Urothelium cell line (cell line): ENCODE measurements around the gene DGCR2.
"Not testable (repeated sequence)": the region's sequence is repeated elsewhere in the genome, so short reads cannot be mapped to it uniquely, and the experiment has no call there.

Experiments
- DNase-seq: peaks from one replicate; pipeline ENCODE4 v3.0.0; 2011; ENCODE audit warnings: low spot score, mixed read lengths
- FAIRE-seq: peaks from 2 replicates; lab custom pipeline; 2011; peaks lifted over from hg19 to GRCh38; lab: Jason Lieb, UNC

Gene DGCR2

DNA sequence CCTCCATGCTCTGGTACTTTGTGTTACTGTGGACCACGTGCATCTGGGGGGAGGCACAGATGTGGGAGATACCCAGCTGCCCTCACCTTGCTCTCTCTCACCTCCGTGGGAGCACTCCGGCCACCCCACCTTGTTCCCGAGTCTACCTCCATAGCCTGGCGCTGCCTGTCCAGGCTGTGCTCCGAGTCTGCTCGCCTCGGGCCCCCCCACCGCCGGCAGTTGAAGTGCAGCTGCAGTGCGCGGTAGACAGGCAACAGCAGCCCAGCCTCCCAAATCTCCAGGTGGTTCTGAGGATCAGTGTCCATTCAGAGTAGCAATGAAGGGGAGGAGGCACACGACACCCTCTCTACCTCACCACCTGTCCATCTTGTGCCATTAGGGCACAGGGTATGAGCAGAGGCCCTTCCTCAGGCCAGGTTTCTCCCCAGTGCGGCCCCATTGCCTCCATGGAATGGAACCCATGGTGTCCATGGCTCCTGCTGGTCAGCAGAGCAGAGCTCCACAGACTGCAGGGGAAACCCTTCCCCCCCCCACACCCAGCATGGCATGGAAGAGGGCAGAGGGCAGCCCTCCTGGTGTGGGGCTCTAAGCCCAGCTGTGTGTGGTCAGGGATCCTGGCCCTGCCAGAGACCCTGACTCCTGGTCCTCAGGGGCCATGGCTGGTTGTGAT is 89.2 kb downstream of the DGCR2 start:
- not testable (repeated sequence) for FAIRE-seq, DNase-seq

DNA sequence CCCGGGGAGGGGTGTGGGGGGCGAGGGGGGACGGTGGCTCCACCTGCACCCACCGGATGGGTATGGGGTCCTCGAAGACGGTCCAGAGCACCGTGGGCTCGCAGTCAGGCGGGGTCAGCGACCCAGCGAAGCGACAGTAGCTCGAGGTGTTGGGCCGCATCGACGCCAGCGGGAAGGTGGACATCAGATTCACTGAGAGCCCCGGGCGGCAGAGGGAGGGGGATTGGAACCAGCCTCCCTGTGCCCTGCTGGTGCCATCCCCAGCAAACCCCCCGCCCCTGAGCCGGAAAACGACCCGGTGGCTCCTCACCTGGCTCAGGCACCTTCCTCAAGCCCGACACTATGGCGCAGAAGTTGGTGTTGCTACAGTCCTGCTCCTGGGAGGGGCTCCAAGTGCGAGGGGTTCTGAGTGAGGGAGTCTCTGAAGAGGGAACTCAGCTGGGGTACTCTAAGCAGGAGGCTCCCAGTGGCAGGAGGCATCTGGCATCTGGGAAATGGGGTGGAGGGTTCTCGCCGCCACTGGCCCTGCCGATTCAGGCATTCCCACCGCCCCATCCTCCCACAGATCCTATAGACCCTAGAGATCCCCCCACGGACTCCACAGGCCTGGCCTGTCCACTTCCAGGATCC is 89.9 kb downstream of the DGCR2 start:
- not testable (repeated sequence) for FAIRE-seq, DNase-seq

DNA sequence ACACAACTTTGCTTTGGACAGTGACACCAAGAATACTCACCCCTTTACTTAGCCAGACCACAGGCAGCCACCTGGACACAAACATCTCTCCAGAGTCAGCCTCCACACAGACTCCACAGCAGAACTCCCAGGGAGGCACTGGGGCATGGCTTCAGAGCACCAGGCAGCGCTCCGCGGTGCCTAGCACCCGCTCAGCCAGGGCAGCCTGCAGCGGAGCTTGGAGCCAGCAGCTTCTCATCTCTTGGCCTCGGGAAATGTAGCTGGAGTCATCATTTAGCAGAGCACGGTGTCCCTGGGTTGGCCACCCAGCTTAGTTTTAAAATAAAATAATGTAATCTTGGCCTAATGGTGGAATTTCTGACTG is 91.3 kb downstream of the DGCR2 start:
- not testable (repeated sequence) for DNase-seq, FAIRE-seq

DNA sequence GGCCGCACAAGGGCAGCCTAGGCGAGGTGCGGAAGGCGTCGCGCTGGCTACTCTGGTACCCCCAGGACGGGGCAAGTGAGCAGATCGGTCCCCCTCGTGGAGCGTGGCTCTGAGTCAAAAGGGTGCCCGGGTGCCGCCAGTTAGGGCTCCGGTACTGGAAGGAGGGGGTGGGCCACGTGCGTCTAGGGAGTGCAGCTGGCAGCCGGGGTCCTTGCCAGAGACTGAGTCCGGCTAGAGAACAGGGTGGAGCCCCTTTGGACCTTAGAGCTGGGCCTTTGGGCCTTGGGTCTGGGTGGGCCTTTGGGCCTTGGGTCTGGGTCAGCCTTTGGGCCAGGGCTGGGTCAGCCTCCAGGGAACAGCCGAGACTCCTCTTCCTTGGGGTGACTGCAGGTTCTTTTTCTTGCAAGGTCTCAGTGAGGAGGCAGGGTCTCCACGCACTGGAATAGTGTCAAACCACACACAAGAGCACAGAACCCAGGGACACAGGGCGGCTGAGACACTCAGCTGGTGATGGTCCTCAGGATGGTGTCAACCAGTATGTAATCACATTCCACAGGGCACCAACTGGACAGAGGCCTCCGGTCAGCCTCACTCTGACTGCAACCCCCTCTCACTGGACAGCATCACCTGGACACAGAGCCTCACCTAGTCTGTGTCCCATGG is 91.9 kb downstream of the DGCR2 start:
- DNase-seq, FAIRE-seq: not testable (repeated sequence)

DNA sequence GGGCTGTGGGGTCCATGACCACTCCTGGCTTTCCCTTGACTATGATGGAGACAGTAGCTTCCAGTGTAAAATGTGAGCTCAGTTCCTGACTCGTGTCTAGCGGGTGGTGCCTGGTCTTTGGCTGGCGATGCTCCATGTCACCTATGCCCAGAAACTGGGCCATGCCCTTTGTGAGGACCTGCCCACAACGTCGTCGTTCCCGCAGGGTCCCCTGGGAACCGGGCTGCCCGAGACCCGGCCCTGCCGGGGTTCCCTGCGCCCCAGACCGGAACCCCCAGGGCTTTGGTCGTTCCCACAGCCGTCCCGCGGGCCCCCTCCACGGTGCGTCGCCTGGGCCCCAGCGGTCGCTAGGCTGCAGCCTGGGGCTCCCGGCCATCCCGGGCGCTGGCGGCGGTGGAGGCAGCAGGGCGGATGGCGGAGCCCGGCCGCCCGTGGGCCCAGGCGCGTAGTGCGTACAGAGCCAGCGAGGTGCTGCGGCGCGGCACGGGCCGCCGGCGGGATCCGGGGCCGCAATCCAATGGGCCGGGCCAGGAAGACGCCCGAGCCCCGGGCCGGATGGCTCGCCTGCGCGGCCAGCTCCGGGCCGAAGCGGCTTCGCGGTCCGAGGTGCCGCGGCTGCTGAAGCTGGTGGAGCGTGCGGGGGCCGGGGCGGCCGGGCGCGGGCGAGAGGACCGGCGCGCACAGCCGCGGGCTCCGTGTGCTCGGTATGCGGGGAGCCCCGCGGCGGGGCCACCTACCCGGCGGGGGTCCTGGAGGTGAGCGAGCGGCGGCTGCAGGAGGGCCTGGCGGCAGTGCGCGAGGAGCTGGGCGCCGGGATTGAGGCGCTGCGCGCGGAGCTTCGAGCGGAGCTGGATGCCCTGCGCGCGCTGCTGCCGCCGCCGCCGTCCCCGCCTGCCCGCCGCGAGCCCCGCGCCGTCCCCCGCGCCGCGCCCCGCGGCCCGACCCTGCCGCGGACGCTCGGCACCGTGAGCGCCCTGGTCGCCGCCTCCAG is 92.8 kb downstream of the DGCR2 start:
- not testable (repeated sequence) for FAIRE-seq, DNase-seq

DNA sequence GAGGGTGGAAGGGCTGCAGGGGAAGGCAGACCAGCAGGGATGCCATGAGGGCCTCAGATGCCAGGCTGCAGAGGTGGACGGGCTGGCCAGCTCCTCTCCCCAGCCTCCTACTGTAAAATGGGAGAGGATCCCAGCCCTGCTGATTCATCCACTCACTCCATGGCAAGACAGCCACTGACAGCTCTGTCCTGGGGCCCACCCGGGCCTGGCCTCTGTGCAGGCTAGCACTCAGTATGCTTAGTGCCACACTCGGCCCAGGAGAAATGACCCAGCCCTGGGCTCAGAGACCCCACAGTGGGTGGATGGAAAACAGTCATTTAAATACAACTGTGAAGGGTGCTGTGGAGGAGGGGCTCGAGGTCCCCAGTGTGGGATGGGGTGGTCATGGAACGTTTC is 94.2 kb downstream of the DGCR2 start:
- not testable (repeated sequence) for DNase-seq, FAIRE-seq

DNA sequence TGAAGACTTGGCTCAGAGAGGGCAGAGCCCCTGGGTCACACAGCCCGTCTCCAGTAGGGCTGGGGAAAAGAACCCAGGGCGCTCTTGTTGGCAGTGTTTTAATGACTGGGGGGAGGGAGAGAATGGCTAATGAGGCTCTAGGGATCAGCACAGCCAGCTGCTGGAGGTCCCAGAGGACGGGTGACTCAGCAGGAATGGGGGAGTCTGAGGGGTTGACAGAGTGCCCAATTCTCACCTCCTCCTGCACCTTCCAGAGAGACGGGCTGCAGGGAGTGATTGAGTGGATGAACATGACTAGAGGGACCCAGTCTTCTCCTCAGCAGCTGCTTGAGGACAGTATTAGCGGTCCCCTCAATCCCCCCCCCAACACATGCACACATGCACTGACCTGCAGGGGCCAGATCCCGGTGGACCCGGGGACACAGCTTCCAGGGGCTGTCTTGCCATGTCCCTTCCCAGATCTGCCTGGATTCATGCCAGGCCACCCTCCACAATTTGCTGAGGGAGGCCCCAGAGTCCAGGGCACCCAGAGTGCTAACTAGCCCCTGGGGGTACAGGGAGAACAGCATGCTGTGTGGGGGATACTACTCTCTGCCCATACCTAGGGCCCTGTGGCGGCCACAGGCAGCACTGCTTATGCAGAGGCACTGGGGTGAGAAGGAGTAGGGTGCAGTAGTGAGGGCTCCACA is 94.7 kb downstream of the DGCR2 start:
- not testable (repeated sequence) for DNase-seq

DNA sequence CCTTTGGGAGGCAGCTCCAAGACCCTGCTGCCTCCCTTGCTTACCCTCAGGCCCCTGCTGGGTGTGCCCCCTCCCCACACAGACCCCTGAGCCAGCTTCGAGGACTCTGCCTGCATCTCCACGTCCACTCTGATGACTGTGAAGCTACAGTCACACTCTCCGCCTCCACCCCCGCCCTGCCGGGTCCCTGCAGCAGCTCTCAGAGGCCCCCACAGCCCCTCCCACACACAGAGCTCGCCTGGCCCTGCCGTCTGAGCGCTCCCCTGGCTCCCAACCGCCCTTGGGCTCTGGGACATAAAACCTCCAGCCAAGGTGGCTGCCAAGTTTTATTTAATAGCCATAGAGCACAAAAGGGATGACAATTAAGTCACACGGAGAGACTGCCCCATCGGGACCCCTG is 96.1 kb downstream of the DGCR2 start:
- FAIRE-seq, DNase-seq: not testable (repeated sequence)

More for the DNA sequence above, 94.7 kb downstream of the DGCR2 start:
- not testable (repeated sequence) for FAIRE-seq

DNA sequence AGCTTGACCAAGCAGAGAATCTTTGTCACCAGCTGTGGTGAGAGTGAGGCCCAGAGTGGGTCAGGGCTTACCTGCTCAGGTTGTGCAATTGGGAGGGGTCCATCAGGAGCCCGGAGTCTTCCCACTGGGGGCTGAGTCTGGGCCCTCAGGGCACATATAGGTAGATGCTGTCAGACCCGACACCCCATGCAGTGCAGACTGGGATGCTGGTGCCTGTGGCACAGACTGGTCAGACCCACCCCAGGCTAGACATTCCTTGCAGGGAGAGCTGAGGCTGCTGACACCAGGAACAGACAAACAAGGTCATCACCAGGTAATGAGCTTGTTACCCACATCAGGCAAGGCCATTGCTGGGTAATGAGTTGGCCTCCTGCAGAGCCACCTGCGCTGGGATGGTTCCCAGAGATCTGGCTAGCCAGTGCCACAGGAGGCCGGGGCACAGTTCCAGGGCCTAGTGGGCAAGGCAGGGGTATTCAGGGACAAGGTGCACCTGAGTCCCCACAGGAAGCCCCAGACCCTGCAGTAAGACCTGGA is 97.2 kb downstream of the DGCR2 start:
- not testable (repeated sequence) for DNase-seq, FAIRE-seq

DNA sequence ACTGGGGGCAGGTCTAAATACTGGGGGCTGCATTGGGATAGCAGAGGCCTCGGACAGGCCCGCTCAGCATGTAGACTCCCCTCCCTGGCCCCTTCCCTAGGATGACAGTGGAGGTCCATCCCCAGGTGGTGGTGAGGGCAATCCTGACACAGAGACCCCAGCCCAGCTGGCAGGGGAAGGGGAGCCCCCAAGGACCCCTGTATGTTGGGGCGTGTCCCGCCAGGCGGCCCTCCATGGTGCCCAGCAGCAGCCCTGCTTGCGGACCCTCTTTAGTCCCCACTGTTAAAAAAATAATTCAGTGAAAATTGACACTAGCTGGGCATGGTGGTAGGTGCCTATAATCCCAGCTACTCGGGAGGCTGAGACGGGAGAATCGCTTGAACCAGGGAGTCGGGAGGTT is 98.3 kb downstream of the DGCR2 start:
- DNase-seq = not testable (repeated sequence)

DNA sequence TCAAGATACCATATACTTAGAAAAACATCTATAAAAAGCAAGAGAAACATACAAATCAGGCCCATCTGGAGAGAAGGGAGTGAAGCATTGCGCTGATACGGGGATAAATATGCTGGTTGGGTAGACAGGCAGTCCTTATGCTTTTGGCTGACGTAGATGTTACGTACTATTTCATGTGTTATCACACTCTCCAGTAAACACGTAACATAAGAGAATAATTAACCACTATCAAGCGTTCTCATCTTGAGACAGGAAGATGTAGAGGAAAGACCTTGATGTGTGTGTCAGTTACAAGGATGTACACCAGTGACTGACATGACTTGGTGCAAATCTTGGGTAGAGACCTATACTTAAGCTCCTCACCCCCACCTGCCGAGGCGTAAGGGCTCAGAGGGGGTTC is 99.5 kb downstream of the DGCR2 start:
- no peak for DNase-seq
- no peak for FAIRE-seq

More for the DNA sequence above, 98.3 kb downstream of the DGCR2 start:
- FAIRE-seq = not testable (repeated sequence)

DNA sequence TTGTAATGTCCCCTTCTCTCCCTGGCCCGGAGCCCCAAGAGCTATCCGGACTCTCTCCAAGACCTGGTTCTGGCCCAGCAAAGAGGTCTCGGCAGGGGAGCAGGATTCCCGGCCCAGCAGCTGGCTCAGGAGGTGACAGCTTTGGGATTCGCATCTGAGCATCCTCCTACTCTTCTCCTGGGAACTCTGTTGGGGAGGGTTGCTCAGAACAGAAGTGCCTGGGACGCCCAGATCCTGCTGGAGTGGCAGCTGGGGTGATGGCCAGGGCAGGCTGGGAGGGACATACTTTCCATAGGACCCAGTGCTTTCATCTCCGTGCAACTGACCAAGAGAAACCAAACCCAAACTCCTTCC is 102.6 kb downstream of the DGCR2 start:
- FAIRE-seq = no peak
- DNase-seq = no peak

DNA sequence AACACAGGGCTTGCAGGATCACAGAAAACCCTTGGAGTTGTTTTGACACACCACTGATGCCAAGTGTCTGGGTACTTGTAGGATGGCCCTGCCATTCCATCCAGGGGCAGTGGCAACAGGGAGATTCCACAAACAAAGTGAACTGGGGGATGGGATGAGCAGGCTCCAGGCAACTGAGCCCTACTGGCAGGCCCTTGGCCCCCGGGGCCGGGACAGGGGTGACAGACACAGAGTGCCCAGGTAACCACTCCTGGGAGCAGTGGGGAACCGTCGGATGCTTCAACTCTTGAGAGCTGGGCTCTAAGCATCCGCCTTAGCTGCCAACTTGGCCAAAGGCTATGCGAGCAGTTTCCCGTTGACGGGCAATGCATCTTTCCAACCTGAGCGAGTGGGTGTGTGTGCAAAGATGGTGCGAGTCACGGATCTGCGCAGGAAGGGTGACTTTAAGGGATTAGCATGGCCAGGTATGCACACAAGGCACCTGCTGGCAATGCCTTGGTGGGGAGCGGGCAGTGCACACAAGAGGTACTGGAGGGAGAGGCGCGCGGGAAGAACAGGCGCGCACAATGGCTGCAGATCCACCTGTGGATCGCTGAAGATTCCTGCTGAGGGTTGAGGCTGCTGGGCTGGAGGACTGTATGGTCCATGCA is 103.1 kb downstream of the DGCR2 start:
- FAIRE-seq = no peak

DNA sequence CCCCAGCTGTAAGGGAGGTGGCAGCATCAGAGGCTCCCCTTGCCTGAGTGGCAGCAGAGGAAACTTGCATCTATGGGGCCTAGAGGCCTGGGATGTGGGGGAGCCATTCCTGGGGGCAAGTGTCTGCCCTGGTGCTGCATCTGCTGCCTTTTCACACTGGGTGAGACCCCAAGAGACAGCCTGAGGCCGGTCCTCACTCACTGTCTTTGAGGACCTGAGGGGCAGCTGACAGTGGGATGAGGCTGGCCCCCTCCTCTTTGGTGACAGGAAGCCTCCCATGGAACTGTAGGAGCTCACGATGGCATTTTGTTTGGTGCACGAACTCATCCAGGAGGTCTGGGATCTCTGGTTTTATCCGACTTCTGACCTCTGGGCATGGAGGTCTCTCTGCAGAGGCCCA is 104.0 kb downstream of the DGCR2 start:
- FAIRE-seq (no peak), DNase-seq (no peak)

More for the DNA sequence above, 103.1 kb downstream of the DGCR2 start:
- DNase-seq = no peak

DNA sequence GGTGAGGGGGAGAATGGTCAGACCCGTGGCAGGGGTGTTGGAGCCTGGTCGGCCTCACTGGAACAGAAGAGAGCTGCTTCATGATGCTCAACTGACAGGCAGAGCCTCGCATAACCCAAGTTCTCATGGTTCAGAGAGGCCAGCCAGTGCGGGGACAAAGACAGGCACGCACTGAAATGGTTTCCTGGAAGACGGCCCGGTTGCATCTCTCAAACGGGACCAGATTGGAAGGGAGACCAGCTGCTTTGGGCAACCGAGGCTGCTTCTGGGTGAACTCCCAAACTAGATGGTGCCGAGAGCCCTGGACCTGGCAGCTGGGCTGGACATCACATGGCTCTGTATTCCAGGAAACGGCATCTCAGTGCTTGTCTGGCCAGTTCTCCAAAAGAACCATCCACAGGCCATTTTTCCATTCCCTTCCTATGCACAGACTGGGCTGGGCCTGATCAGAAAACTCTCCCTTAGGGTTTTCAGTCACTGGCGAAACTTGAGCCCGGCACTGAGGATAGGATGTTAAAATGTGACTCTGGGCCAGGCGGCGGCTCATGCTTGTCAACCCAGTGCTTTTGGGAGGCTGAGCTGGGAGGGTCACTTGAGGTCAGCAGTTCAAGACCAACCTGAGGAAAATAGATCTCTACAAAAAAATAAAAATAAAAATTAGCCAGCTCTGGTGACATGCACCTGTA is 106.0 kb downstream of the DGCR2 start:
- DNase-seq = no peak
- FAIRE-seq = no peak

DNA sequence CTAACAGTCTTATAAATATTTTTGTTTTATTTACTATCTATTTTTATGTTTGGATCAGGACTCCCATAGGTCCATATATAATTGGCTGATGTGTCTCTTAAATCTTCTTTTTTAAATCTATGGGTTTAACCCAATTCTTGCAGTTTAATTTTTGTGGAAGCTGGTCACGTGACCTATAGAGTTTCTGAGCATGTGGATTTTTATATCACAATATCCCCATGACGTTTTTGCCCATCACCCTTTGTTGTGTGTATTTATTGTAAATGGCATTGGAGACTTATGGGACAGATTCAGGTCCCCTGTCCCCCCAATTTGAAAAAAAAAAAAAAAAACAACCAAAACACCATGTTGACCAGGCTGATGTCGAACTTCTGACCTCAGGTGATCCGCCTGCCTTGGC is 107.3 kb downstream of the DGCR2 start:
- FAIRE-seq (no peak), DNase-seq (no peak)

DNA sequence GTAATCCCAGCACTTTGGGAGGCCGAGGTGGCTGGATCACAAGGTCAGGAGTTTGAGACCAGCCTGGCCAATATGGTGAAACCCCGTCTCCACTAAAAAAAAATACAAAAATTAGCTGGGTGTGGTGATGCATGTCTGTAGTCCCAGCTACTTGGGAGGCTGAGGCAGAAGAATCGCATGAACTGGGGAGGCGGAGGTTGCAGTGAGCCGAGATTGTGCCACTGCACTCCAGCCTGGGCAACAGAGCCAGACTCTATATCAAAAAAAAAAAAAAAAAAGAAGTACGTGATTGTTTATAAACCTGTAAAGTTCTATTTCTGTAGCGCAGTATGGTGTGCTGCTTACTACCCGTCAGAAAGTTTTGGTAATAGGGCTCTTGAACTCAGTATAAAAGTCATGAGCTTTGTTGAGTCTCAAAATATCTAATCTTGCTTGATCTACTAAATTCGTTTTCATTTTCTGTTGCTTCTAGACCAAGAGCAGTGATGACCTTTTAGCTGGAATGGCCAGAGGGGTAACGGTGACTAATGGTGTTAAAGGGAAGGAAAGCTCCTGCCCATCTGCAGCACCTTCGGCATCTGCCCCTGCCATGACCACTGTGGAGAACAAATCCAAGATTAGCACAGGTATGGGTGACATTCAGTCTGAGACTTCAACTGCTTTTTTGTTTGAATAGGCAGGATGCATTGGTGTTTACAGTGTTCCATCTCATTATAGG is 108.2 kb downstream of the DGCR2 start:
- FAIRE-seq, DNase-seq: not testable (repeated sequence)

DNA sequence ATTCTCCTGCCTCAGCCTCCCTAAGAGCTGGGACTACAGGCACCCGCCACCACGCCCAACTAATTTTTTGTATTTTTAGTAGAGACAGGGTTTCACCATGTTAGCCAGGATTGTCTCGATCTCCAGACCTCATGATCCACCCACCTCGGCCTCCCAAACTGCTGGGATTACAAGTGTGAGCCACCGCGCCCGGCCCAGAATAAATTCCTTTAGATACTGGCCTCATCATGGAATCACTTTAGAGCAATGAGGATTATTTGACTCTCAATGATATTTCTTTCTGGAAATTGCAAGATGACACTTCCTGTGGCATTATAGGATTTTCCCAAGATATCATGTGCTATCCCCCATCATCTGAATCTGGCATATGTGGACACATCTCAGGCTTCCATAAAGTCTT is 108.8 kb downstream of the DGCR2 start:
- FAIRE-seq, DNase-seq: not testable (repeated sequence)
